ENCODE results near the gene NUS1. TPM values are rescaled to one million over a fixed set of nuclear protein-coding genes. Genes with fewer than 3 reads are reported as not detected.
"Not testable (repeated sequence)": the region's sequence is repeated elsewhere in the genome, so short reads cannot be mapped to it uniquely, and the experiment has no call there.

NUS1 gene
- total and polyA plus RNA-seq, 2 experiments from 2014 or later, result 14.8 to 15.3 TPM

- H3F3A ChIP-seq (ENCODE audit: insufficient read depth), result no peaks in the 10 kb centered on the region
- no peaks in the 10 kb centered on the region for H3K9me2 ChIP-seq (ENCODE audit: insufficient read depth)
- in situ Hi-C loops (cut with MboI), result no loop called here
- H3K4me2 ChIP-seq (ENCODE audit: unreplicated experiment), result no peak overlapping the region
- no peak overlapping the region for H3K27ac ChIP-seq
- 93 to 100% methylated on average over 1 of the region's 1 CpG for WGBS, 2 experiments (ENCODE audit: low coverage in 1 of 2, low lambda C conversion rate in 2 of 2, missing lambda C conversion rate in 2 of 2)
- DNase-seq, result no peak
- TF ChIP-seq EZH2 (IDR thresholded peaks at IDR 0.05; ENCODE audit: insufficient read depth, poor library complexity, severe bottlenecking) (no peak), EZH2phosphoT487 (IDR thresholded peaks at IDR 0.05; ENCODE audit: insufficient read depth, low read depth) (no peak)
- H3K9me3 ChIP-seq (ENCODE audit: low read depth), result no peaks in the 10 kb centered on the region
- peaks cover 99% of the 10 kb centered on the region for H3K79me2 ChIP-seq (ENCODE audit: insufficient read depth)
- no peak overlapping the region for H2AFZ ChIP-seq
- H3K9ac ChIP-seq, result no peak overlapping the region
- H3K4me1 ChIP-seq (ENCODE audit: insufficient read depth), result peaks cover 12% of the 10 kb centered on the region
- H3K27me3 ChIP-seq (replicated peaks; ENCODE audit: insufficient read depth), result no peaks in the 10 kb centered on the region
- no peak overlapping the region for H3K4me3 ChIP-seq
- H4K20me1 ChIP-seq (ENCODE audit: insufficient read depth), result peaks cover 4% of the 10 kb centered on the region; the same call in 1 of the 2 replicates
- peaks cover 10% of the 10 kb centered on the region; the same call in 1 of the 2 replicates for H3K36me3 ChIP-seq (ENCODE audit: low read depth)
These were observed 11.9 kb downstream of the NUS1 start for GRCh38 chr6:117687021-117687648.

GRCh38 chr6:117689584-117689983 is 14.3 kb downstream of the NUS1 start:
- 98% methylated on average over 4 of the region's 4 CpGs for WGBS, 2 experiments (ENCODE audit: low coverage in 1 of 2, low lambda C conversion rate in 2 of 2, missing lambda C conversion rate in 2 of 2)
- H3K9me3 ChIP-seq (ENCODE audit: low read depth); H4K20me1 ChIP-seq (ENCODE audit: insufficient read depth); H3K27ac ChIP-seq; H3K9me2 ChIP-seq (ENCODE audit: insufficient read depth); H2AFZ ChIP-seq; H3F3A ChIP-seq (ENCODE audit: insufficient read depth); H3K27me3 ChIP-seq (replicated peaks; ENCODE audit: insufficient read depth); H3K4me1 ChIP-seq (ENCODE audit: insufficient read depth); DNase-seq; H3K4me2 ChIP-seq (ENCODE audit: unreplicated experiment); H3K9ac ChIP-seq; H3K4me3 ChIP-seq; in situ Hi-C loops (cut with MboI): not testable (repeated sequence)
- peaks cover 12% of the 10 kb centered on the region for H3K36me3 ChIP-seq (ENCODE audit: low read depth)
- H3K79me2 ChIP-seq (ENCODE audit: insufficient read depth), result peaks cover 98% of the 10 kb centered on the region

GRCh38 chr6:117706504-117706903 is 31.2 kb downstream of the NUS1 start:
- Histone ChIP-seq H3K27me3 (replicated peaks; ENCODE audit: insufficient read depth) (no peaks in the 10 kb centered on the region), H3K79me2 (ENCODE audit: insufficient read depth) (peaks cover 42% of the 10 kb centered on the region), H3K9me3 (ENCODE audit: low read depth) (no peaks in the 10 kb centered on the region), H4K20me1 (ENCODE audit: insufficient read depth) (no peaks in the 10 kb centered on the region), H3K27ac (no peak overlapping the region), H3F3A (ENCODE audit: insufficient read depth) (no peaks in the 10 kb centered on the region; the same call in 1 of the 2 replicates), H3K4me2 (ENCODE audit: unreplicated experiment) (no peak overlapping the region), H3K4me3 (no peak overlapping the region), H3K4me1 (ENCODE audit: insufficient read depth) (no peaks in the 10 kb centered on the region), H2AFZ (no peak overlapping the region), H3K9ac (no peak overlapping the region), H3K36me3 (ENCODE audit: low read depth) (peaks cover 30% of the 10 kb centered on the region), H3K9me2 (ENCODE audit: insufficient read depth) (no peaks in the 10 kb centered on the region)
- 94 to 98% methylated on average over 3 of the region's 3 CpGs for WGBS, 2 experiments (ENCODE audit: low coverage in 1 of 2, low lambda C conversion rate in 2 of 2, missing lambda C conversion rate in 2 of 2)
- in situ Hi-C loops (cut with MboI), result no loop called here
- no peak for DNase-seq
- TF ChIP-seq EZH2 (IDR thresholded peaks at IDR 0.05; ENCODE audit: insufficient read depth, poor library complexity, severe bottlenecking), result no peak
- TF ChIP-seq EZH2phosphoT487 (IDR thresholded peaks at IDR 0.05; ENCODE audit: insufficient read depth, low read depth), result no peak

GRCh38 chr6:117706936-117707509 is 31.8 kb downstream of the NUS1 start:
- H3K4me2 ChIP-seq (ENCODE audit: unreplicated experiment); H3K4me1 ChIP-seq (ENCODE audit: insufficient read depth); H3K27ac ChIP-seq; H3K9ac ChIP-seq; in situ Hi-C loops (cut with MboI); H3K9me3 ChIP-seq (ENCODE audit: low read depth); DNase-seq; H3K9me2 ChIP-seq (ENCODE audit: insufficient read depth); H3F3A ChIP-seq (ENCODE audit: insufficient read depth); H3K4me3 ChIP-seq; H4K20me1 ChIP-seq (ENCODE audit: insufficient read depth); H3K27me3 ChIP-seq (replicated peaks; ENCODE audit: insufficient read depth); H2AFZ ChIP-seq: not testable (repeated sequence)
- WGBS, 2 experiments (ENCODE audit: low coverage in 1 of 2, low lambda C conversion rate in 2 of 2, missing lambda C conversion rate in 2 of 2), result 93% methylated on average over 6 of the region's 7 CpGs
- H3K79me2 ChIP-seq (ENCODE audit: insufficient read depth), result peaks cover 37% of the 10 kb centered on the region
- peaks cover 30% of the 10 kb centered on the region for H3K36me3 ChIP-seq (ENCODE audit: low read depth)

- Histone ChIP-seq H3K4me2 (ENCODE audit: unreplicated experiment) (no peak overlapping the region), H3K9me3 (ENCODE audit: low read depth) (no peaks in the 10 kb centered on the region), H3K9ac (no peak overlapping the region), H3K4me3 (no peak overlapping the region), H3F3A (ENCODE audit: insufficient read depth) (no peaks in the 10 kb centered on the region; the same call in 1 of the 2 replicates), H3K27ac (no peak overlapping the region), H3K36me3 (ENCODE audit: low read depth) (peaks cover 7% of the 10 kb centered on the region; the same call in 1 of the 2 replicates), H3K4me1 (ENCODE audit: insufficient read depth) (no peaks in the 10 kb centered on the region), H3K27me3 (replicated peaks; ENCODE audit: insufficient read depth) (no peaks in the 10 kb centered on the region), H4K20me1 (ENCODE audit: insufficient read depth) (no peaks in the 10 kb centered on the region), H3K79me2 (ENCODE audit: insufficient read depth) (no peaks in the 10 kb centered on the region), H3K9me2 (ENCODE audit: insufficient read depth) (no peaks in the 10 kb centered on the region), H2AFZ (no peak overlapping the region)
- DNase-seq, result no peak
- in situ Hi-C loops (cut with MboI), result no loop called here
- TF ChIP-seq EZH2 (IDR thresholded peaks at IDR 0.05; ENCODE audit: insufficient read depth, poor library complexity, severe bottlenecking) (no peak), EZH2phosphoT487 (IDR thresholded peaks at IDR 0.05; ENCODE audit: insufficient read depth, low read depth) (no peak)
These were observed 36.1 kb downstream of the NUS1 start for GRCh38 chr6:117711369-117711768.
